OCI-M2 (cell line): ENCODE results near the gene EEF1G.
"Not testable (repeated sequence)": the region's sequence is repeated elsewhere in the genome, so short reads cannot be mapped to it uniquely, and the experiment has no call there.

Experiments
- DNase-seq: peaks from one replicate; lab custom pipeline; 2025; ENCODE audit not compliant: unreplicated experiment; lab: John Stamatoyannopoulos, UW

EEF1G gene, protein sequence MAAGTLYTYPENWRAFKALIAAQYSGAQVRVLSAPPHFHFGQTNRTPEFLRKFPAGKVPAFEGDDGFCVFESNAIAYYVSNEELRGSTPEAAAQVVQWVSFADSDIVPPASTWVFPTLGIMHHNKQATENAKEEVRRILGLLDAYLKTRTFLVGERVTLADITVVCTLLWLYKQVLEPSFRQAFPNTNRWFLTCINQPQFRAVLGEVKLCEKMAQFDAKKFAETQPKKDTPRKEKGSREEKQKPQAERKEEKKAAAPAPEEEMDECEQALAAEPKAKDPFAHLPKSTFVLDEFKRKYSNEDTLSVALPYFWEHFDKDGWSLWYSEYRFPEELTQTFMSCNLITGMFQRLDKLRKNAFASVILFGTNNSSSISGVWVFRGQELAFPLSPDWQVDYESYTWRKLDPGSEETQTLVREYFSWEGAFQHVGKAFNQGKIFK

DNA sequence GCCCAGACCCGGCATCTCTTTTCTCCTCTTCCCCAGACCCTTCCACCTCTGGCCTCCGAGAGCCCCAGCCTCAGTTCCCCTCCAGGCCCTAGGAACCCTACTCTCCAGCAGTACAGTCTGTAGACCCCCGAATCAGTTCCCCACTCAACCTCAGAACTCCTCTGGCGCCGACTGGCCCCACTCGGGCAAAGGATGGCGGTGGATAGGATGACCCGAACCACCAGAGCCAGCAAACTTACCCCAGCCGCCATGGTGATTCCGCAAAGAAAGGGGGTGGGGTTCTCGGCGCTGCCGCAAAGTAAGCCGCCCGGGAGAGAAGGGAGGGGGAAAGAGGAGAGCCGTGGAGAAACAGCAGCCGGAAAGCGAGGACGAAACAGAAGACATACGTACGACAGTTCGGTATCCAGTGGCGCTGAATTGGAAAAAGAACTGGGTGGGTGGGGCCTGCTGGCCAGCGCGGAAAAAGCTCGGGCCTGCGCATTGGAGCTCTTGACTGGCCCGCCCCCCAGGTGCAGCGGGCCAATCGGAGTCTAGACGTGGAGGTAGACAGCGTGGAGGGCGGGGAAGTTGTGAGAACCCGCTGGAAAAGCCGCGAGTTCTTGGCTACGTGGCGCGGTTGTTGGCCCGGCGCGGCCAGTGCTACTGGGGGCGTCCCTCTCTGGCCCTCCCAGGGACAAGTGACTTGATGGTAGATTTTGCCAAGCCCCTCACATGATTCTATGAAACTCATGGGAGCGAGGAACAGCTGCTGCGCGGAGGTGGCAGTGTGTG lies at the start of gene EEF1G:
EEF1G (minus strand) TSS at position 300 of the 771 bp plus-strand sequence; CDS start at position 251, 49 bp downstream.
- peak; percentile 91 for DNase-seq

DNA sequence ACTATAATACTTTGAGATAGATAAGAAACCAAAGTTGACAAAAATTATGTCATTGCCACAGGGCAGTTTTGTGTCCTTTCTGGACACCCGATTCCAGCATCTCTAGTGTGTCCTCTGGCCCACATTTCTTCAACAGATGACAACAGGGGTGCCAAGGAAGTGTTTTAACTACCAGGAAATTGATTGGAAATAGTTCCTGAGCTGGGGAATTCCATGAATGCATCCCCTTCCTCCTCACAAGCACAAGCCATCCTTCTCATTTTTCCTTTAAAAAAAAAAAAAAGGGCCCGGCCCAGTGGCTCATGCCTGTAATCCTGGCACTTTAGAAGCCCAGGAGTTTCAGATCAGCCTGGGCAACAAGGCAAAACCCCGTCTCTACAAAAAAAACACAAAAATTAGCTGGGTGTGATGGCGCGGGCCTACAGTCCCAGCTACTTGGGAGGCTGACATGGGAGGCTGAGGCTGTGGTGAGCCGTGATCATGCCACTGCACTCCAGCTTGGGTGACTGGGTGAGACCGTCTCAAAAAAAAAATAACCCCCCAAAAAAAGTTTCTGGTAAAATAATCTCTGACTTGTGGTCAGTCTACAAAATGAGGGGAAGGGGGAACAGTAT lies 48.9 kb upstream of the EEF1G start:
- DNase-seq = no peak

DNA sequence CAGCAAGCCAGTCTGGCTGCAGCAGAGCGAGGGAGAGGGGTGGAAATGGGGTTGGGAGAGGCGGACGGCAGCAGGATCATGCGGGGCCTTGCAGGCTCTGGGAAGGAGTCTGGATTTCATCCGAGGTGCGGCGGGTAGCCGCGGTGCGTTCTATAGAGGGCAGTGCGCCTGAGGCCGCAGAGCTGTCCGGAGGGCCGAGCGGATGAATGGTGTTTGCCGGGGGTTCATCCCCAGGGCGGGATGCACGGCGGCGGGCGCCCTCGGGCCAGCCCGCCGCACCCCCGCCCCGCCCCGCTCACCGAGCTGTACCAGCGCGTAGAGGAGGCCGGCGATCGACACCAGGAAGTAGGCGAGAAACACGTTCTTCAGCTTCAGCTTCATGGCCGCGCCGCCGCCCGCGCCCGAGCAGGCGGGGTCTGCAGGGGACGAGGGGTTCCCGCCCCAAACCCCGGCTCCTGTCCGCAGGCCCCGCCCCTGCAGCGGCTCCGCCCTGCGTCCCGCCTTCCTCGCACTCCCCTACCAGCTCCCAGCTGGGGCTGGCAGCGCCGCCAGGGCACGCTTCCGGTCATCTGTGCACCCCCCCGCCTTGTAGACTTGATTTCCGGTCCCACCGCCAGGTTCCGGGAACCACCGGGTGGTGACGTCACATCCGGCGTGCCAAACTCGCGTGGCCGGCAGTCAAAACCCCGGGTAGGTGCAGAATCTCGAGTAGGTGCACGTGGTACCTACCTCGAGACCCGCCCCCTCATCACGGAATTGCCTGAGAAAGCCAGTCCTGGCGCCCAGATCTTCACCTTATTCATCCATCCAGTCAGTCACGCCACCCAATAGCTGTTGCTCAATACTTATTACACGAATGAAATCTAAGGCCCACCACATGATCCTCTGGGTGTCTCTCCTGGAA lies 48.1 kb upstream of the EEF1G start, which contains the start of gene B3GAT3:
B3GAT3 (minus strand) TSS at position 420 of the 904 bp plus-strand sequence; CDS start at position 381, 39 bp downstream.
- peak; percentile 87 for DNase-seq

DNA sequence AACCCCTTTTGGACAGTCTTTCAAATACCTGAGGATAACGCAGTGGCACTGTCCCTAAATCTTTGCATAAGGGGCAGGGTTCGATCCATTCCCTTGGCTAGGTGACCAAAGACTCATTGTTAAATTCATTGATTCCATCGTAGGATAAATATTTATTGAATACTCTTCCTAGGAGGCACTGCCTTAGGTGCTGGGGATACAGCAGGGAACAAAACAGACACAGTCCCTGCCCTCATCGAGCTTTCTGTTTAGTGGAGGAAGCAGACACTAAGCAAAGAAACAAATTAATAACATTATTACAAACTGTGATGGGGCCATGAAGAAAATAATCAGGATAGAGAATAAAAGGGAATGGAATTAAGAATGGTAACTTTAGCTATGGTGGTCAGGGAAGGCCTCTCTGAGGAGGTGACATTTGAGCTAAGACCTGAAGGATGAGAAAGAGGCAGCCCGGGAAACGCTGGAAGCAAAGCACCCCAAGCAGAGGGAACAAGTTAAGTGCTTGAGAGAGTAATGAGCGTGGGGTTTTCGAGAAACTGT lies 47.4 kb upstream of the EEF1G start:
- DNase-seq = no peak

DNA sequence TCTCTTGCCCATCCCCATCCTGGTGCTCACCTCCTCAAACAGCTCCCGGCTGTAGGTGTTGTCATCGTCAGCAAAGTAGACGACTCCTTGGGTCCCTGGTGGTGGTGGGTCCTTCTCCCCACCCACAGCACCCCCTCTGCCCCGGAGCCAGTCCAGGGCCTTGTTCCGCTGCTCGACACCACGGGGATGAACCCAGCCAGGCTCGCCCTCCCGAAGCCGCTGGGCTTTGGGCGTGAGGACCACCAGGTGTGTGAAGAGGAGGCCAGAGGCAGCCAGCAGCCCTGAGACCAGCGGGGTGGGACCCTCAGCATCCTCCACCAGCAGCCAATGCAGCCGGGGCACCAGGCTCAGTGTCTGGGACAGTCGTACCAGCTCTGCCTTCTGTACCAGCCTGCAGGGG lies 43.3 kb upstream of the EEF1G start:
- DNase-seq = not testable (repeated sequence)

DNA sequence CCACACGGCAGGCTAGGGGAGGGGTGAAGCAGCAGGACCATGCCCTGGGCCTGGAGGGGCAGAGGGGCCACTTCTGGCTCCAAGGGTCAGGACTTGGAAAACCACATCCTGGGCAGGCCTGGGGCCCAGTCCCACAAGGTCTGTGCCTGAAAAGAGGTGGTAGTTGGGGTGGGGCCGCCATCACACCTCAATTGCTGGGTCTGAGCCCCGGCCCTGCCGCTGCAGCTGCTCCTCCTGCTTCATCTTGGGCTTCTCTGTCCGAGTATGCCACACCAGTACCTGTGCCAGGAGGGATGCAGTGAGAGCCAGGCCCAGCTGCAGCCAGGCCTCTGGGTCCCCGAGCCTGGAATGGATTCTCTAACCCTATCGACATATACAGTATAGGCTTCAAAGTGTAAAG lies 41.8 kb upstream of the EEF1G start:
- no peak for DNase-seq

DNA sequence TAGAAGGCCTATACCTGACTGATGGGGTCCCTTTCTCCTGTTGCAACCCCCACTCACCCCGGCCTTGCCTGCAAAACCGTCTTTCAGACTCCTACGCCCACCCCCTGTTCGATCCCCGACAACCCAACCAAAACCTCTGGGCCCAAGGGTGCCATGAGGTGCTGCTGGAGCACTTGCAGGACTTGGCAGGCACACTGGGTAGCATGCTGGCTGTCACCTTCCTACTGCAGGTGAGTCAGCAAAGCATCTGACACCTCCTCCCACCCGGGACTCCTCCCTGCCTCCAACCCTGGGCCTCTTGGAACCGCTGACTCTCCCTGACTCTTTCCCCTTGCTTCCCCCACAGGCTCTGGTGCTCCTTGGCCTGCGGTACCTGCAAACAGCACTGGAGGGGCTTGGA lies 40.6 kb upstream of the EEF1G start:
- DNase-seq = no peak

DNA sequence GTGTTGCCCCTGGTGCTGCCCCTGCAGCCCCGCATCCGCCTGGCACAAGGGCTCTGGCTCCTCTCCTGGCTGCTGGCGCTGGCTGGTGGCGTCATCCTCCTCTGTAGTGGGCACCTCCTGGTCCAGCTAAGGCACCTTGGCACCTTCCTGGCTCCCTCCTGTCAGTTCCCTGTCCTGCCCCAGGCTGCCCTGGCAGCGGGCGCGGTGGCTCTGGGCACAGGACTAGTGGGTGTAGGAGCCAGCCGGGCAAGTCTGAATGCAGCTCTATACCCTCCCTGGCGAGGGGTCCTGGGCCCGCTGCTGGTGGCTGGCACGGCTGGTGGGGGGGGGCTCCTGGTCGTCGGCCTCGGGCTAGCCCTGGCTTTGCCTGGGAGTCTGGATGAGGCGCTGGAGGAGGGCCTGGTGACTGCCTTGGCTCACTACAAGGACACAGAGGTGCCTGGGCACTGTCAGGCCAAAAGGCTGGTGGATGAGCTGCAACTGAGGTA lies 39.6 kb upstream of the EEF1G start:
- DNase-seq = no peak

DNA sequence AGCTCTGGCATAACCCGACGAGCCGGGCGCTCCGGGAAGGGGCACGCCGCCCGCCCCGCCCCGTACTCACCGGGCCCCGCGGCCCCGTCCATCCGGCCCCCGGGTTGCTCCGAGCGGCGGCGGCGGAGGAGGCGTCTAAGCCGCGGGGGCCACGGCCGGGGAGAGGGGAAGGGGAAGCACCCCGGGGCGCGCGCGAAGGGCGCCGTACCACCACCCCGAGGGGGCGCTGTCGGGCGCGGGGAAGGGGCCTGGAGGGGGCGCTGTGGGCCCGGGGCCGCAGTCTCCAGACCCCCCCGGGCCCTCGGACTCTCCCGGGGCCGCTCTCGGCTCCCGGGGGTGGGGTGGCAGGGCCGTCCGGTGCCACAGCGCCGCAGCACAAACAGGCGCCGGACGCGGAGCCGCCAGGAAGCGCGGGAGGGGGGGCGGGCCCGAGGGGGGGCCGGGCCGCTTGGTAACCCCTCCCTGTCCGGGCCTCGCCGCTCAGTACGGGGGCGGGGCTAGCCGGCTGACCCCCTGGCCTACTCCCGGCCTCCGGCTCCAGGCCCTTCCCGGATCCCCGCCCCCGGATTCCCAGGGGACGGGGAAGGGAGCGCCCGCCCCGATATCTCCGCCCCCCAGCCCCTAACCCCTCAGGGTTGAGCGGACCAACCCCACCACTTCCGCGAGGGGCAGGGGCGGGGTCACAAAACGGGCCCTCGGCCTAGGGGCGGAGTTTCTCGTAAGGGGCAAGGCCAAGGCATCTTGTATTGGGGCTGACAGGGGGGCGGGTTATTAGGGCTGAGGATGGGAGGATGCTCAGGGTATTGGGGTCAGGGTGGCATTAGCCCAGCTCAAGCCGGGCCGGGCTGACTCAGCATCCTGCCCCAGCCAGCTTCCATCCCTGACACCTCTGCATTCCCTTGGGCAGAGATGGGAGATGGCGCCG lies 38.9 kb upstream of the EEF1G start, which contains the start of the genes EML3 and ROM1:
EML3 (minus strand) TSS at position 410 of the 925 bp plus-strand sequence; CDS start at position 92, 318 bp downstream.
ROM1 (plus strand) TSS at position 892 of the 925 bp plus-strand sequence; CDS start at position 917, 25 bp downstream.
- DNase-seq = peak; percentile 57

DNA sequence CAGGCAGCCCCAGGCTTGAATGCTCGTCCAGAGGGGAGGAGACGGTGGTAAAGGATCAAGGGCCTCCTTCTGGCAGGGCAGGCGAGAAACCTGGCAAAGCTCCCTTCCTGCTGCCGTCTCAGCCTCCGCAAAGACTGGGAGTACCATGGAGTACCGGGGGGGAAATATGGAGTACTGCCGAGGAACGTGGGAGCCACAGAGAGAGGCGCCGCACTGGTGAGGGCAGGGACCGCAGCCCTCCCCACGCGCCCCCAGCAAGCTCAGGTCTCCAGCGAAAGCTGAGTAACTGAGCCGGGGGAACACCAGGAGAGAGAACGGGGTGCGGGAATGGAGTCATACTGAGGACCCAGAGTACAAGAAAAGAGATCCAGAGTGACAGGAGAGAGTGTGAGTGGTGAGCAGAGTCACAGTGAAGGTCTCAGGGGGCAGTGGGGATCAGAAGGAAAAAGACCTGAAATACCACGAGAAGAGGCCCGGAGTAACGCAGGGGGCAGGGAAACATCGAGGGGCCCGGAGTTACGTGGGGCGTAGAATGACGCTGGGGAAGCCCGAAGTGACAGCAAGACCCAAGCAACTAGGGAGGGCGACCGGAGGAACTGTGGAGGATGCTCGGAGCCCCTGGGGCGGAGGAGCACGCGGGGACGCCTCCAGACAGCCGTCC lies 38.1 kb upstream of the EEF1G start:
- no peak for DNase-seq

DNA sequence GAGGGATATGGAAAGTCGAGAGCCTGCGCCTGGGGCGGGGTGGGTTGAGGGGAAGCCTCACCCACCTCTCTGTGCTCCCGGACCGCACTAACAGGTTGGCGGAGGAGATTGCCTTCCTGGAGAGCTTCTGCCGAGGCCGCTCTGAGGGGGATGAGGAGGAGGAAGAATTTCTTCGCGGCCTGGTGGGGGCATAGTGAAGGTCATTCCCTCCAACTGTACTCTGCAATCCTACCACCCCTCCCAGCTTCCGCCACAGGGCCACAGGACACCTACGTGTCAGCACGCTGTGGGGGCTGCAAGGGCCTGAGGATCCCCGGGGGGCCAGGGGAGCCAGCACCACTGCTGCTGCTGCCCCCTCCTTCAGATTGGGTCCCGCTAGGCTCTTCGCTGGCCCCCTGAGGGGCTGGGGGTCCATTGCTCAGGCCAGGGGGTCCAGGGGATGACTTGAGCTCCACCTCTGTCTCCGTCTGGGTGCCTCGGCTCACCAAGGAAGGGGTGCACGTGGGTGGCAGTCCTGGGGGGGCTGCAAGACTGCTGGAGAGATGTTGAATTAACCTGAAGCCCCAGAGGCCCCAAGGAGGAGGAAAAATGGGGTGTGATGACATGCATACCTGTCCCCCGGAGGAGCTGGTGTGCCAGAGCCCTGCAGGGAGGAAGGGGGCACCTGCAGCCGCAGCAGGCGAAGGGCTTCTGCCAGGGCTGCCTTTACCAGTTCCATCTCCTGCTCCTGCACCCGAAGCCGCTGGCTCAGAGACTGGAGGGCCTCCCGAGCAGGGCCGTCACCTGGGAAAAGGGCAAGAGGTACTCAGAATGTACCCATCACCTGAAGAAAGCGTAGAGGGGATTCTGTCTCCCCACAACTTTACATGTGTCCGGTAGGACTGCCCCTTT lies 37.4 kb upstream of the EEF1G start:
- DNase-seq = no peak

DNA sequence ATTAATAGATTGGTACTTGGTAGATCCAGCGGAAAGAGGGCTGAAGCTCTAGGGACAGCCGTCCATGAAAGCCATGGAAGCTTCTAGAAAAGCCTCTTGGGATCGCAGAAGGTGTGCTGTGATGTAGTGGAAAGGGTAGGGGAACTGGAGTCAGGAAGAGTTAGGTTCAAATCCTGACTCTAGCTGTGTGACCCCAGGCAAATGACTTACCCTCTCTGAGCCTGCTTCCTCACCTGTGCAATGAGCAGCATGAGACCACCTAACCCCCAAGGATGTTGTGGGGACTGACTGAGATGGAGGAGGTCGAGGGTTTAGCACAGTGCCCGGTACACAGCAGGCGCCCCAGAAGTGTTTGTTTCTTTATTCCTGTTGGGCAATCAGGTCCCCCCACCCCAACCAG lies 36.7 kb upstream of the EEF1G start:
- DNase-seq = no peak

DNA sequence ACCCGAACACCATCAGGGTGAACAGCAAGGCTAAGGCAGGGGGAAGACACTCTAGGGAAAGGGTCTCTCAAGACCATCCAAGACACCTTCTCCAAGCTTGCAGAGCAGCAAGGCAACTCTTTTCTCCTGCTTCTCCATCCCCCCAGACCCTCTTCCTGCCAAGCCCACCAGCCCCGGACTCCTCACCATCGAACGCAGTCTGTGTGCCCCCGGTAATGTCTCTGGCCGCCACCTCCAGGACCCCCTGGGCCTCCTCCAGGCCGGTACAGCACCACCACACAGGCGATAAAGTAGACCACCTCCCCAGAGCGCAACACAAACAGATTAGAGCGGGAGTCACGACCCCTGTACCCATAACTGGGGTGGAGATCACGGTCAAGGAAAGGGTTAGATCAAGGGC lies 35.1 kb upstream of the EEF1G start:
- DNase-seq = no peak

DNA sequence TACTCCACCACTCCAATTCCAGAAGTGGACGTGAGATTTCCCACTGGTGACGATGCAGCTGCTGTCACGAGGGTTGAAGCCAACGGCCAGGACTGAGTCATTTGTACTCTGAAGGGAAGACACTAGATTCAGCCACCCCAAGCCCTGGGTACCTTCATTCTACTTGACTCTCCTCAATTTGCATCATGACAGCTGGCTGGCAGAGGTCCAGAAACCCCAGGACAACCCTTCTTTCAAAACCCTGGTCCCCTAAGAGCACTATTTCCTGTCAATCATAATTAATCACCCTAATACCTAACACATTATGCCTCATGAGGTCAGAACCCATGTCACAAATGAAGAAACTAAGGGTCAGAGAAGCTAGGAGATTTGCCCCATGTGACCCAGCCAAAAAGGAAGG lies 34.0 kb upstream of the EEF1G start:
- DNase-seq = no peak

DNA sequence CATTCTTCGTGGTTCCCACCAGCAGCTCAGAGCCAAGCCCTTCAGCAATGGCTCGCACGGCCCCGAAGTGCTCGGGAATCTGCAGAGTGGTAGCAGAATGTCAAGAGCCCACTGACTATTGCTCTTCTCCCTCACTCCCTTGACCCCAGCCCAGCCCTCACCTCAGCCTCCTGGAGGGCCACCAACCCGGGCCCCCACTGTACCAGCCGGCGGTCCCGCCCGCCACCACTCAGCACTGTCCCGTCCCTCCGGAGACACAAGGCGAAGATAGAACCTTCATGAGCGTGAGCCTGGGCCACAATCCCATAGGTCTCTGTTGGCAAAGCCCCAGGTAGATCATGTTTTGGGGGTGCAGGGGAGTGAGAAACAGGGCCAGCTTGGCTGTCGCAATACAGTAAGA lies 32.2 kb upstream of the EEF1G start:
- no peak for DNase-seq

DNA sequence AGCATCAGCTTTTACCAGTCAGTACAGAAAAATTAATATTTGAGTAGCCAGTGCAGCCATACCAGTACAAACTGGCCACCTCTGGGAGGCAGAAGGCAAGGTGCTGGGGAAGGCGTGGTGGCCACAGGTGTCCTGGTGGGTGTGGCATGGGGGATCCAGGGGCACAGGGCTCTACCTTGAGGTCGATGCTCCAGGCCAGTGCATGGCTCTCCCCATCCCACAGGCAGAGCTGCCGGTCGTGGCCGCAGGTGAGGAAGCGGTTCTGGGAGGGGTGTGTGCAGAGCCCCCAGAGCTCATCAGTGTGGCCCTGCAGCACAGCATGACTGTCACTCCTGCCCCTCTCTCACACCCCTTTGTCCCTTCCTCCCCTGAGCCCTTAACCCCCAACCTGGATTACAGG lies 31.8 kb upstream of the EEF1G start:
- DNase-seq = no peak

DNA sequence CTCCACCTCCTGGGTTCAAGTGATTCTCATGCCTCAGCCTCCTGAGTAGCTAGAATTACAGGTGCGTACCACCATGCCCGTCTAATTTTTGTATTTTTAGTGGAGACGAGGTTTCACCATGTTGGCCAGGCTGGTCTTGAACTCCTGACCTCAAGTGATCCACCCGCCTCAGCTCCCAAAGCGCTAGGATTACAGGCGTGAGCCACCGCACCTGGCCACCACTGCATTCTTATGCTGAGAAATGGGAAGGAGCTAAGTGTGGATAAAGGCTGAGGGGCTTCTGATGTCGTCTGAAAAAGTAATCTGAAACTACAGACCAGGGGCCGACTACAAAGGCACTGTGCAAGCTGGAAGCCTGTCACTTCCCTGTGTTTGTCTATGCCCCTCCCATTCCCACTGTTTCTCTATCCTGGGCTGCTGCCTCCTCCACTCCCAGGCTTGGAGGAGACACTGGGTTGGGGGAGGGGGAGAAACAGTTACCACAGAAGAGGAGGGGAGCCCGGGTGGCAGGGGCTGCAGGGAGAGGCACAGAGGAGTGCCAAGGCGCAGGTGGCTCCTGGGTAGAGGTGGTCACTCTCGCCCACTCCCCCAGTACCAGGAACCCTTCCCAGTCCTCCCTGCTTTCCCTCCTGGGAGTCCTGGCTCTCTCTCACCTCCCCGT lies 30.9 kb upstream of the EEF1G start:
- DNase-seq = no peak
